GM12878 (cell line): ENCODE results near the gene DHX16. TPM values are rescaled to one million over a fixed set of nuclear protein-coding genes. Genes with fewer than 3 reads are reported as not detected.

Source experiments
- ATAC-seq: fragments of 200-7000 bp; cut with Tn5 transposase; 3 replicates; pipeline ENCODE4 v1.9.1; 2020; ENCODE audit warnings: mild to moderate bottlenecking, moderate library complexity
- BruUV-seq: library from RNA; stranded (reverse); fragments of 400-500 nt; replicated peaks from 2 replicates; lab custom pipeline; 2021; lab: Mats Ljungman, UMichigan
- CTCF ChIA-PET: fragments of 300-600 bp; sonication (Branson Sonifier 250); formaldehyde crosslinking; extraction: SDS; loops from one replicate; lab custom pipeline; 2021; ENCODE audit warnings: inconsistent platforms; lab: Yijun Ruan, JAX
- POLR2A ChIA-PET: fragments of 350-600 bp; formaldehyde crosslinking; extraction: SDS; loops from one replicate; lab custom pipeline; 2021; ENCODE audit warnings: inconsistent platforms; lab: Charles Lee
- RAD21 ChIA-PET: fragments of 300-600 bp; sonication (Branson Sonifier 250); formaldehyde crosslinking; loops from one replicate; lab custom pipeline; 2023; ENCODE audit warnings: antibody characterized with exemption; ENCODE audit not compliant: unreplicated experiment; lab: Charles Lee
- SMC1A ChIA-PET: fragments of 300-600 bp; sonication (Branson Sonifier 250); formaldehyde crosslinking; loops from one replicate; lab custom pipeline; 2023; ENCODE audit not compliant: unreplicated experiment, uncharacterized antibody; lab: Charles Lee
- DNase-seq: peaks from one replicate; pipeline ENCODE4 v3.0.0-alpha.2; 2011; ENCODE audit warnings: low read depth, low spot score
- FAIRE-seq: peaks from 3 replicates; lab custom pipeline; 2011; peaks lifted over from hg19 to GRCh38; lab: Jason Lieb, UNC
- H2AFZ ChIP-seq: 2 replicates; pipeline ENCODE4 v1.6.0; 2011; ENCODE audit warnings: low read depth, low read length, control low read depth; ENCODE audit not compliant: control insufficient read depth
- H3K27ac ChIP-seq: 2 replicates; pipeline ENCODE4 v1.5.1; 2011; ENCODE audit warnings: control low read depth; ENCODE audit not compliant: control insufficient read depth, insufficient read depth
- H3K27me3 ChIP-seq, 2 experiments: replicated peaks in 1 of 2; 2 replicates each; pipeline versions ENCODE4 v1.6.0 to v1.6.1; 2011; ENCODE audit warnings: low read length in 1 of 2; ENCODE audit not compliant: control insufficient read depth in 2 of 2, insufficient read depth in 2 of 2
- H3K36me3 ChIP-seq, 2 experiments: 2 replicates each; pipeline ENCODE4 v1.5.1; 2011; ENCODE audit warnings: low read length in 1 of 2; ENCODE audit not compliant: control insufficient read depth in 2 of 2, insufficient read depth in 2 of 2
- H3K4me1 ChIP-seq: 2 replicates; pipeline ENCODE4 v1.6.1; 2011; ENCODE audit warnings: mild to moderate bottlenecking, low read length, moderate library complexity, mixed read lengths; ENCODE audit not compliant: control insufficient read depth, insufficient read depth
- H3K4me2 ChIP-seq: 2 replicates; pipeline ENCODE4 v1.6.0; 2011; ENCODE audit warnings: control low read depth; ENCODE audit not compliant: control insufficient read depth, insufficient read depth
- H3K4me3 ChIP-seq: fragments of 200-600 bp; sonication (generic); 2 replicates; pipeline ENCODE4 v1.5.1; 2016
- H3K79me2 ChIP-seq: 2 replicates; pipeline ENCODE4 v1.6.0; 2011; ENCODE audit warnings: low read length; ENCODE audit not compliant: control insufficient read depth, insufficient read depth
- H3K9ac ChIP-seq: 2 replicates; pipeline ENCODE4 v1.8.0; 2011; ENCODE audit warnings: low read length, control low read depth, mixed read lengths; ENCODE audit not compliant: control insufficient read depth, insufficient read depth
- H3K9me3 ChIP-seq: replicated peaks from 3 replicates; pipeline ENCODE4 v1.5.1; 2011; ENCODE audit warnings: mild to moderate bottlenecking, low read length; ENCODE audit not compliant: control insufficient read depth, insufficient read depth
- H4K20me1 ChIP-seq: 2 replicates; pipeline ENCODE4 v1.6.0; 2011; ENCODE audit not compliant: control insufficient read depth, insufficient read depth
- ATF3 ChIP-seq: IDR thresholded peaks from 2 replicates; pipeline ENCODE4 v1.6.1; 2011; ENCODE audit warnings: low read depth, mild to moderate bottlenecking, low read length, moderate library complexity, borderline replicate concordance; ENCODE audit errors: extremely low read depth
- BACH1 ChIP-seq: fragments of 450-650 bp; IDR thresholded peaks from 2 replicates; pipeline ENCODE4 v1.6.1; 2017; ENCODE audit warnings: mild to moderate bottlenecking, borderline replicate concordance
- FOS ChIP-seq: IDR thresholded peaks from 3 replicates; pipeline ENCODE4 v1.6.1; 2011; ENCODE audit warnings: borderline replicate concordance; ENCODE audit not compliant: insufficient read length; ENCODE audit errors: extremely low read depth
- MTA2 ChIP-seq: fragments of 450-650 bp; IDR thresholded peaks from 2 replicates; pipeline ENCODE4 v1.6.1; 2016; ENCODE audit warnings: low read depth, mild to moderate bottlenecking, moderate library complexity
- RELB ChIP-seq: fragments of 450-650 bp; IDR thresholded peaks from 2 replicates; pipeline ENCODE4 v1.6.1; 2017; ENCODE audit warnings: low read depth, mild to moderate bottlenecking, moderate library complexity
- YBX1 ChIP-seq: fragments of 450-650 bp; IDR thresholded peaks from 2 replicates; pipeline ENCODE4 v1.6.1; 2016; ENCODE audit warnings: antibody characterized with exemption
- ZBTB40 ChIP-seq: fragments of 450-650 bp; IDR thresholded peaks from 2 replicates; pipeline ENCODE4 v1.6.1; 2016; ENCODE audit warnings: mild to moderate bottlenecking, moderate library complexity, borderline replicate concordance
- ZNF24 ChIP-seq: fragments of 450-650 bp; IDR thresholded peaks from 2 replicates; pipeline ENCODE4 v1.6.1; 2017; ENCODE audit warnings: antibody characterized with exemption, mild to moderate bottlenecking
- WGBS: methylation state at CpG from one replicate; pipeline ENCODE4 v1.1.6; 2016; ENCODE audit warnings: low lambda C conversion rate; ENCODE audit not compliant: insufficient replicate concordance, insufficient coverage; ENCODE audit errors: missing lambda C conversion rate; 5-methylcytosine and 5-hydroxymethylcytosine counted together
- in situ Hi-C: fragments of 300-500 bp; cut with MboI; formaldehyde crosslinking; loops from 9 replicates; pipeline ENCODE4 v1.14.3; 2018; ENCODE audit warnings: mixed read lengths
- intact Hi-C: fragments of 100-400 bp; cut with micrococcal nuclease; formaldehyde crosslinking; loops from one replicate; pipeline ENCODE4 v1.14.2; 2022; ENCODE audit not compliant: unreplicated experiment
- polyA plus RNA-seq, 11 experiments: library from polyadenylated mRNA; depleted of rRNA in 4 of 11; unstranded in 6 of 11; stranded (reverse) in 5 of 11; fragments of >200 nt; fragmentation: Nextera tagmentation in 4 of 11; fragmentation: Illumina TruSeq in 1 of 11; extraction: Ambion mirVana in 4 of 11; extraction: Trizol in 1 of 11; gene quantifications; 1 replicate in 1 of 11; 2 replicates in 10 of 11; pipeline versions ENCODE4 v1.2.1 to v1.2.3, GENCODE V29; 2011 to 2016; ENCODE audit warnings: inconsistent platforms in 2 of 11, missing spikeins in 2 of 11, low read depth in 1 of 11
- total RNA-seq, 4 experiments: library from RNA; depleted of rRNA in 3 of 4; stranded (reverse); fragments of >200 nt in 3 of 4; fragmentation: Illumina TruSeq in 1 of 4; extraction: Trizol in 1 of 4; gene quantifications; 2 replicates each; pipeline versions ENCODE4 v1.2.1 to v1.2.3, GENCODE V29; 2013 to 2021

DHX16 gene
- total and polyA plus RNA-seq, 10 of the 15 experiments (the other 5 are each of a cell fraction or from before 2014, with no cell fraction given): 10.1 to 41.4 (median 38.3) TPM

DNA sequence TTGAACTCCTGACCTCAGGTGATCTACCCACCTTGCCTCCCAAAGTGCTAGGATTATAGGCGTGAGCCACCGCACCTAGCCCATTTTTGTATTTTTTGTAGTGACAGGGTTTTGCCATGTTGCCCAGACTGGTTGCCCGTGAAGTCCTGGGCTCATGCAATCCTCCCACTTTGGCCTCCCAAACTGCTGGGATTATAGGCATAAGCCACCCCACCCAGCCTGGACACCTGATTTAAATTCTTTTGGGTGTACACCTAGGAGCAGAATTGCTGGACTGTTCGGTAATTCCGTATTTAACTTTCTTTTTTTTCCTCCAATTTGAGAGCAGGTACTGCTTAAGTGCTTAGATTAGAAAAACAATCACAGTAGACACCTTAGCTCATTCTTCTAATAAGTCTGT, 23.6 kb upstream of the DHX16 start:
- Histone ChIP-seq H3K4me2 (no peak overlapping the region), H3K79me2 (no peaks in the 10 kb centered on the region), H3K27me3 (no peaks in the 10 kb centered on the region), H2AFZ (no peak overlapping the region), H3K9me3 (no peaks in the 10 kb centered on the region), H3K4me3 (no peak overlapping the region), H3K4me1 (no peaks in the 10 kb centered on the region), H3K9ac (no peak overlapping the region), H3K27ac (no peak overlapping the region), H3K36me3 (peaks cover 0 to 4% of the 10 kb centered on the region in 2 experiments; a peak in 1 of 4 replicates), H4K20me1 (no peaks in the 10 kb centered on the region)
- intact Hi-C loops: no loop called here
- ChIA-PET RAD21 (no interaction called here), SMC1A (interaction anchor here (1.7 kb wide), 1 partner anchor 16 kb away, joined by 5 read pairs; no protein-coding TSS in a partner anchor), POLR2A (interaction anchor here (1.1 to 1.8 kb wide), 3 partner anchors 8 to 21 kb away, joined by 4 to 7 read pairs (median 7); partner anchors contain the start of gene MDC1), CTCF (interaction anchor here (1.5 to 1.6 kb wide), 2 partner anchors 10 to 18 kb away, joined by 3 to 5 read pairs; no protein-coding TSS in a partner anchor)
- ATAC-seq (no peak), FAIRE-seq (no peak), DNase-seq (no peak)
- WGBS: 99% methylated on average over 5 of the region's 5 CpGs
- in situ Hi-C loops: no loop called here
- no TSS peak for BruUV-seq
- TF ChIP-seq RELB: no peak

GRCh38 chr6:30691208-30691847, 18.5 kb upstream of the DHX16 start:
- Histone ChIP-seq H3K4me3 (peak overlapping the region; percentile 100), H3K27ac (peak overlapping the region; percentile 96), H3K36me3 (no peaks in the 10 kb centered on the region), H4K20me1 (no peaks in the 10 kb centered on the region), H3K9ac (peak overlapping the region; percentile 75), H2AFZ (peak overlapping the region; percentile 98), H3K4me1 (peaks cover 15% of the 10 kb centered on the region), H3K27me3 (no peaks in the 10 kb centered on the region), H3K4me2 (peak overlapping the region; percentile 69), H3K79me2 (peaks cover 44% of the 10 kb centered on the region), H3K9me3 (no peaks in the 10 kb centered on the region)
- CTCF ChIA-PET: interaction anchor here (0.7 to 4.8 kb wide), 9 partner anchors 11 to 379 kb away, joined by 3 to 64 read pairs (median 12); partner anchors contain the start of genes MDC1 and TUBB
- ATAC-seq (no peak), DNase-seq (no peak), FAIRE-seq (no peak)
- in situ Hi-C loops (no loop called here), intact Hi-C loops (no loop called here)
- SMC1A ChIA-PET: interaction anchor here (0.6 to 6.9 kb wide), 8 partner anchors 11 to 46 kb away, joined by 3 to 73 read pairs (median 4); partner anchors contain the start of gene MDC1
- RAD21 ChIA-PET: interaction anchor here (1.1 to 6.4 kb wide), 5 partner anchors 9 to 27 kb away, joined by 4 to 114 read pairs (median 5); partner anchors contain the start of genes DHX16, MDC1 and TUBB
- BruUV-seq: no TSS peak
- POLR2A ChIA-PET: interaction anchor here (0.6 to 6.1 kb wide), 12 partner anchors 11 to 193 kb away, joined by 3 to 167 read pairs (median 5); partner anchors contain the start of genes DDR1, MDC1, MRPS18B and PRR3
- no peak for TF ChIP-seq BACH1
- TF ChIP-seq ZNF24: no peak
- no peak for TF ChIP-seq ATF3
- no peak for TF ChIP-seq MTA2
- peak; percentile 38; the same call in 1 of the 2 replicates for TF ChIP-seq ZBTB40
- no peak for TF ChIP-seq YBX1
- no peak for TF ChIP-seq FOS
- under 1% methylated on average over 8 of the region's 8 CpGs for WGBS
